ENCODE data around the gene ALG5.

ALG5 gene

DNA sequence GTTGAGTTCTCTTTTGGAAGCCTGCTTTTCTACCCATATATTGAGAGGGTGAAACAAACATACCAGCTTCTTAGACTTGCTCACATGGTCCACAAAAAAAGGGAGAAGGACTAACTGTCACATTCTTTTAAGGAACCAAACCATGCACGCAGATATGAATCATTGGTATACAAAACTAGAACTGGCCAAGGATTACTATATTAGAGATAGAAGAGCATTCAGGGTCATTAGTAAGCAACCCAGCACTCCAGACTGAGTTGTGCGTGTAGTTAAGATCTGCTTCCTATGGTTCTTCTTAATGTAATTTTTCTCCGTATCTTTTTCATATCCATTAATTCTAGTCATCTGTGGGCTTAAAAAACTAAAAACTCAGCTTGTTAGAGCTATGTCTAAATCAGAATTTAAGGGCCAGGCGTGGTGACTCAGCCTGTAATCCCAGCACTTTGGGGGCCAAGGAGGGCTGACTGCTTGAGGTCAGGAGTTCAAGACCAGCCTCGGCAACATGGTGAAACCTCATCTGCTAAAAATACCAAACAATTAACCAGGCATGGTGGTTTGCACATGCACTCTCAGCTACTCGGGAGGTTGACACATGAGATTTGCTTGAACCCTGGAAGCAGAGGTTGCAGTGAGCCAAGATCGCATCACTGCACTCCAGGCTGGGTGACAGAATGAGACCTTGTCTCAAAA, 19.6 kb downstream of the ALG5 start:
- no peak for DNase-seq (ENCODE audit: low spot score)

DNA sequence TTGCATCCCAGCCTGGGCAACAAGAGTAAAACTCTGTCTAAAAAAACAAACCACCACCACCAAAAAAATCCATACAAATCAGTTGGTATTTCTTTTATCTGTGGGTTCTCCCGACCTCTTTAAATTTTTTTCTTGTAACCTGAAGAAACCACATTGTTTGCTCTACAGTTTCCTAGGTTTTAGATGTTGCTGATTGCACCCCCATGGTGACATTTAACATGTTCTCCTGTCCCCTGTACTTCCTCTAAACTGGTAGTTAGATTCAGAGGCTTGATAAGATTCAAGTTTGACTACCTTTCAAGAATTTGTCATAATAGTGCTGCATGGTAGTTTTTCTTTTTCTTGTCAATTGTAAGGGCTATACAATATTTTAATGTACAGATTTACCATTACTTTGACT, 24.0 kb downstream of the ALG5 start:
- DNase-seq (ENCODE audit: low spot score), result no peak

DNA sequence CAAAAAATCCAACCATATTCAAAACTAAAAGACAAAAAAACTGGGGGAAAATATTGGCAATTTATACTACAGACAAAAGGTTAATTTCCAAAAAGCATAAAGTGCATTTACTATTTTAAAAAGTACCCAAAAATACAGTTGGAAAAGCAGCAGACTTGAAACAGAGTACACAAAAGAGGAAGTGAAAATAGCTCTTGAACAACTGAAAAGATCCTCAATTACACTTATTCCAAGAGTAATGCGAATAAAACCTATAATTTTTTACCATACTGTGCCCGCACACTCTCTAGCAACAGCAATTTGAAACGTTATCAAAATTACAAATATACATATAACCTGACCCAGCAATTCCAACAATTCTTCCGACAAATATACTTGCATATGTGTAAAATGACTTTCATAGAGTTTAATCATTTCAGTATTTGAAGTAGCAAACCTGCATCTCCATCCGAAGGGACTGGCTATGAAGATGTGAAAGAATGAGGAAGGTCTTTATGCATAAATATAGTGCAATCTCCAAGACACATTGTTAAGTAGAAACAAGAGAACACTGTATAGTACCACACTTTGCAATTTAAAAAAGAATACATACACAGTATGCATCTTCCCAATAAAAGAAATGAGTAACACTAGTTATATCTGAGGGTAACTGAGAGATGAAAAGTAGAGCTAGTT, 25.4 kb downstream of the ALG5 start:
- no peak for DNase-seq (ENCODE audit: low spot score)

DNA sequence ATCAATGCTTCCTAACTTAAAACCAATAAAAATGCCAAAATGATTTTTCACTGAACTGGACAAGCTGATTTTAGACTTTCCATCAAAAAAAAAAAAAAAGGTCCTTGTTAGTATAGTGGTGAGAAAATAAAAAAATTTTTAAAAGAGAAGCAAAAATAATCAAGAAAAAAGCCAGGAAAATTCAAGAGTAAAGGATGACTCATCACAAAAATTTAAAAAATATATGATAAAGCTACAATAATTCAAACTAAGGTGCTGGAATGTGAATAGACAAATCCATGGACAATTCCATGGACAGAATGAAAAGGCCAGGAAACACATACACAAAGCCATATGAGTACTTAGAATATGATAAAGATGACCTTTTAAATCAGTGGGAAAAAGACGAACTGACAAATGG, 26.1 kb downstream of the ALG5 start:
- DNase-seq (ENCODE audit: low spot score), result no peak

DNA sequence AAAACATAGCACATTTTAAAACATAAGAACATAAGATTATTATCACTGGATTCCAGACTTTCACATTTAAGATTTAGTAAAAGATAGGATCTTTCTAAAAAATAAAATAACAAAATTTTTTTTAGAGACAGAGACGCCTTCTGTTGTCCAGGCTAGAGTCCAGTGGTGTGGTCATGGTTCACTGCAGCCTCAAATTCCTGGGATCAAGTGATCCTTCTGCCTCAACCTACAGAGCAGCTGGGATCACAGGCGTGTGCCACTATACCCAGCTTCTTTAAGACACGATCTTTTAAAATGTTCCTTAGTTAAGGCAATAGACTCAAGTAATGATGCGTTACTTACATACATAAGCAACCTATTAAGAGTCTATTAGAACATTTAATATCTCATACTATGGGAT, 32.7 kb downstream of the ALG5 start:
- no peak for DNase-seq (ENCODE audit: low spot score)

DNA sequence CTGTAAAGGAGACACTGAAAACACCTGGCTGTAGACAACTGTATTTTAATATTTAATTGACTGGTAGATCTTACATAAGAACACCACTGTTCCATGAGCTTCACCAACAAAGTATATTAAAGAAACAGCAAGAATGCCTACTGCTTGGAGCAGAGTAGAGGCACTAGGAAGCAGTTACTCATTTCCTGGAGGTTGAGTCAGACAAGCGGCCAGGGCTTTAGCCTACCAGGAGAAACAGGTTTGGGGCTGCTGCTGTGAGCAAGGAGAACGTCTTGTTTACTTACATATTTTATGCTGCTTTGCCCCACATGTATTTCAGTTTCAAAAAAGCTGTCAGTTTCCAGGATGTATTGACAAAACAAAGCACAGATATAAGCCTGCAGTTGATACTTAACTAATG, 33.4 kb downstream of the ALG5 start:
- no peak for DNase-seq (ENCODE audit: low spot score)

DNA sequence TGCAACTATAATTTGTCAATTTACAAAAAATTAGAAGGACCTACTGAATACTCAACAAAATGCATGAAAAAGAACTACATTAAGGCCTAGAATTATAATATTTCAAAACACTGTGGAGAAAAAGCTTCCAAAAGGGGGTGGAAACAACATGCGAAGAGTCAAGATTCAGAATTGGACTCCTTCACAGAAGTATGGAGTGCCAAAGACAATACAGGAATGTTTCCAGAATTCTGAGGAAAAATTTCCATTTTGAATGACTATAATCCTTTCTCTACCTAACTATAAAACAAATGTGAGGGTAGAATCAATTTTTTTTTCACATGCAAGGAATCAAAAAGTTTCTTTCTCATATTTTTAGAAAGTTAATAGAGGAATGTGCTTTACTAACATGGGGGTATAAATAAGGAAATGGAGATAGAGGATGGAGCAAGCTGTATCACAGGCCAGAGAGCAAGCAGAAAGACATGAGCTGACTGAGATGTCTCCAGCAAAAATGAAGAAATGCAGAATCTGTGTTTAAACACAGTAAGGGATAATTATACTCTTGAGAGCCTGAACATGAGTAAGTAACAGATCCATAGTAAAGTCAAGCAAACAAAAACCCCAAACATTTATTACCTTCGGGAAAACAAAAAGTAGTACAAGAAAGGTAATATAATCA, 39.6 kb downstream of the ALG5 start:
- no peak for DNase-seq (ENCODE audit: low spot score)

DNA sequence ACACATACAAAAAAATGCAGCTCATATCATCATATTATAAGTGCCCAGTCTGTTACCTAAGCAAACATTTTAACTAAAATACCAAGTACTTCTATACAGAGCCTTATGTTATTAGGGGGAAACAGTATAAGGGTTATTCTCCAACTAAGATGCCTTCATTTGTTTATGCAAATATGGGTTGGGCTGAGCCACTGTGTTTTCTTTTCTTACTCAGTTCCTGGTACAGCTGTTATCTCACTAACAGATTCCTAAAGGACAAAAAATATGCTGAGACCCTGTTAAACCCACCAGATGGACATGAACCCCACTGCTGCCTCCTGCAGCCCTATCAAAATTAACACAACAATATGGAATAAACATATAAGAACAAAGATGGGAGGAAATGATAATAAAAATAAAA, 44.6 kb downstream of the ALG5 start:
- no peak for DNase-seq (ENCODE audit: low spot score)

DNA sequence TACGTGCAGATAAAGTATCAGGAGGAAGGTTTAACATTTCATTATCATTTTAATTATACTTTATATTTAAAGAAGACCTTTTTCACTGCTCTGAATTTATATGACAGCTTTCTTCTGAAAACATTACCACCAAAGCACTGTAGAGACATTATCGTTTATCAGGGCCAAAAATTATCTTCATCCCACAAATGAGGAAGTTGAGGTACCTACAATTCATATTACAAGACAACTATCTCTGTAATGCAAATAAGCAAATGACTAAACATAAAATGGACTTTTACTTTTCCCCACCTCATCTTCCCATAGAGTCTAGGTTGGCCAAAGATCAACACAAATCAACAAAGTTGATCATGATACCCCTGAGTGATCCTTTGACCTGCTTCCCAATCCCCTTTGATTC, 48.2 kb downstream of the ALG5 start:
- no peak for DNase-seq (ENCODE audit: low spot score)

DNA sequence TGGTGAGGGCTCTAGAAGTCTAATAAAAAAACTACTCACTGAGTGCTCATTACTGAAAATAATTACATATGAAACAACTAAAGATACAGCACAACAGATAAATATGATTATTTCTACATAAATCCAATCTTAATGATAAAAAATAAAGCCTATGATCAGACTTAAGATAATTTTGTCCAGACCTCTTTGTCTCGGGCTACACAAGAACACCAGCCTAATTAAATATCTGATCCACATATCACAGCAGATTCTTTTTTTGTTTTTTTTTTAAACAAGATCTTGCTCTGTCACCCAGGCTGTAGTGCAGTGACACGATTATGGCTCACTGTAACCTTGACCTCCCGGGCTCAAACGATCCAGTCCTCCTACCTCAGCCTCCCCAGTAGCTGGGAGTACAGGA, 48.8 kb downstream of the ALG5 start:
- no peak for DNase-seq (ENCODE audit: low spot score)

DNA sequence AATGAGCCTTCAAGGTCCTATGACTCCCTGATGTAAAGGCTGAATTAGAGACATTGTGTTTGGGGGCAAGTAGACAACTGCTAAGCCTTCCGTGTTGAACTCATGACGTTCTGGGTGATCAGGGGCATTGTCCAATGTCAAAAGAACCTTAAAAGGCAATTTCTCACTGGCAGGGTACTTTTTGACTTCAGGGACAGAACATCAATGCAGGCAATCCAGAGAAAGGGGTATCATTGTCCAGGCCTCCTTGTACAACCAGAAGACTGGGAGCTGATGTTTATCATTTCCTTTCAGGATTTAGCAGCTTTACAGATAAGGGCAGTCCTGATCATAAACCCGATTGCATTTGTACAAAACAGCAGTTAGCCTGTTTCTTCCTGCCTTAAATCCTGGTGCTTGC, 54.1 kb downstream of the ALG5 start:
- no peak for DNase-seq (ENCODE audit: low spot score)

DNA sequence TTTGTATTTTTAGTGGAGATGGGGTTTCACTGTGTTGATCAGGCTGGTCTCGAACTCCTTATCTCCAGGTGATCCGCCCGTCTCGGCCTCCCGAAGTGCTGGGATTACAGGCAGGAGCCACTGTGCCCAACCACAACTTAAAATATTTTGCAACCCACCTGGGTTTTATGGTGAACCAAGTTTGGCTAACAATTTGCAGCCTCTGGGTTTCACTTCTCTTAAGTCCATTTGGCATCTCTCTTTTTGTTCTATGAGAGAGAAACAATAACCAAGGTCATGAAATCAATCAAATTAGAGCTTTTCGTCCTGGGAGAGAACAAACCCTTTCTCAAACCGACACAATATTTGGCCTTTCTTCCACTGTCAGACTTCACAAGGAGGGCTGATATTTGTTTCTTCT, 73.5 kb downstream of the ALG5 start:
- no peak for DNase-seq (ENCODE audit: low spot score)

DNA sequence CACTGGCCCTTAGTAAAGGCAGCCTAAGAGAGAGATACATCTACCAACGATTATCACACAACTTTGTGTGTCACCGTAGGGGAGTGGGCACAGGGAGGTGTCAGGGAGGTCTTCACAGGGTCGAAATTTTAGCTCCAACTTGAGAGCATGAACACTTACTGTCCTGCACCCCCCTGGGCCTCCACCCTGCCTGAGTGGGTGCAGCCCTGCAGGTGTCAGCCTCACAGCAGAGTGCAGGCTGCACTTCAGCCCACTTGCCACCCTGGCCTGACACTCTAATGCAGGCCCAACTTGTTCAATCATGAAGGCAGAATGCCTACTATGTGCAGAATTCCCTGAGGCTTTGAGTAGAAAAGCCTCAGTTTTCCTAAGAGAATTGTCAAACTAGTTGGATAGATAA, 75.1 kb downstream of the ALG5 start:
- no peak for DNase-seq (ENCODE audit: low spot score)

DNA sequence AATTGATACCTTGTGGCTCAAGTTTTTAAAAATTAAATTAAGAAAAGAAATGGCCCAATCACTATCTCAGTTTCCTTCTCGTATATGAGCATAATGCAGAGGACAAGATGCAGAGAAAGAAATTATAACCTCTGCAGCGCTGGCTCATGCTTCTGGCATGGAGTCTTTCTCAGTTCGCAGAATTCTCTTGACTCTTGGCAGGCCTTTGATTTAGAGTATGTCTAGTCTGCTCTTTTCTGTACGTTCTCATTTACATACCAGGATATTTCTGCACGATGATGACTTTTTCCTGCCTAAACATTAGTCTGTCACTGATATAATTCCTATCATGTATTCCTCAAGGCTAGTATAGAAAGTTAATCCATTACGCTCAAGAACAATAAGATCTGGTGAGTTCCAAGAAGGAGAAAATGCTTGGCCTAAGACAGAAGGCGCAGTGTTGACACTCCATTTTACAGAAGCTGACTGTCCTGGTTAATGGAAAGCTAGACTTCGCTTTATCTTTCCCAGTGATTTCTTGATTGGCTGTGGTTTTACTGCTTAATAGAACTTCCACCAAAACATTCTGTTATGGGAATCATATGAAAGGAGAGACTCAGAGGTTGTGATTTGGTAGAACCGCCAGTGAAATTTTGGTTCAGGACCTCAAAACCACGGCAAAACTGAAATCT, 77.4 kb downstream of the ALG5 start:
- DNase-seq (ENCODE audit: low spot score), result no peak

DNA sequence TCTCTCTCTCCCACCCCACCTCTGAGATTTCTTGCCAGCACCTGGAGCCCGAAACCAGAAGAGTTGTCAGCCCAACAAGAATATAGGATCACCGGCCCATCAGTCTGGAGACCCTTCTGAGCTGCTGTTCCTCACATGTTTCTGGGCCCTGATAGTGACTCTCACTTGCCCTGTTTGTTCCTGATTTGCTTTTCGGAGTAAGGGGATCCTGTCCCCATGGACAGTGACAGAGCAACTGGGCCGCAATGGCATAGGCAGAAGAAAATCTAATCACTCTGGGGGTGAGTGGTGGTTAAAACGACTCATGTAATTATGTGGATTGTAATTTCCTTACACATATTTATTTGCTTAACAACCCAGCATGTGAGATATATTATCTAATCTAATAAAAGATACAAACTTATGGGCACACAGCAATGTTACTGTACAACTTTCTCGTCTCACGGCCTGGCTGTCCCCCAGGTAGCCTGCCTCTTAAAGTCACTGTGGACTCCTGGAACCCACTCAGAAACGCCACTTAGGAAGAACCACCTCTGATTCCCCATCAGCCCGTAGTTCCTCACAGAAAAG, 78.4 kb downstream of the ALG5 start:
- no peak for DNase-seq (ENCODE audit: low spot score)

DNA sequence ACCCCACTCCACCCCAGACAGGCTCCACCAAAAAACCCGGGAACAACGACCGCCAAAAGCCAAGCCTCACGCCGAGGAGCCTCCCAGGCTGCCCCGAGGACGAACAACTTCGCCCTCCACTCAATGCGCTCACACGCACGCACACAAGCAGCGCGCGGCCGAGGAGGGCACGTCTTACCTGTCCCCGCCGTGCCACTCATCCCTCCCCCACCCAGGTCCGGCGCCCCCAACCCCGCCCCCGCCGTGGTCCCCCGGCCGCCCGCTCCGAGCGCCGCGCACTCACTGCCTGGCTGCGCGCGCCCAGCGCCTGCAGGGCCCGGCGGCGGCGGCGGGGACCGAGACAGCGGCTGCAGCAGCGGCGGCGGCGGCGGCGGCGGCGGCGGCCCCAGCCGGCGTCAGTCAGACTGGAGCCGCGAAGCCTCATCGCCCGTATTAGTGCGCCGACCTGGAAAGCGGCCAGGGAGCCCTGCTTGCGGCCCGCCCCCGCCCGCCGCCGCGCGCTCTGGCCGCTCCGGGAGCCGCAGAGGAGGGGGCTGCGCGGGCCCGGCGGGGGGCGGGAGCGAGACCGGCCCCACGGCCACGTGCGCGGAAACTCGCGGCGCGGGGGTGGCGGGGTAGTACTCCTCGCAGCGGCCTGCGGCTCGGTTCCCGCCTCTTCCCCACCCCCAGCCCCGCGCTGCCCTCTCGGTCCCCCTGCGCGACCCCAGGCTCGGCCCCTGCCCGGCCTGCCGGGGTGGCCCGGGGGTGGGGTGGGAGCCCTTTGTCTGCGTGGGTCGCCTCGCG, 79.1 kb downstream of the ALG5 start, which contains the start of gene SMAD9:
TSS of gene SMAD9 (minus strand) at position 406 of the 783 bp plus-strand sequence. CDS start 40,549 bp downstream, outside the sequence.
- no peak for DNase-seq (ENCODE audit: low spot score)

DNA sequence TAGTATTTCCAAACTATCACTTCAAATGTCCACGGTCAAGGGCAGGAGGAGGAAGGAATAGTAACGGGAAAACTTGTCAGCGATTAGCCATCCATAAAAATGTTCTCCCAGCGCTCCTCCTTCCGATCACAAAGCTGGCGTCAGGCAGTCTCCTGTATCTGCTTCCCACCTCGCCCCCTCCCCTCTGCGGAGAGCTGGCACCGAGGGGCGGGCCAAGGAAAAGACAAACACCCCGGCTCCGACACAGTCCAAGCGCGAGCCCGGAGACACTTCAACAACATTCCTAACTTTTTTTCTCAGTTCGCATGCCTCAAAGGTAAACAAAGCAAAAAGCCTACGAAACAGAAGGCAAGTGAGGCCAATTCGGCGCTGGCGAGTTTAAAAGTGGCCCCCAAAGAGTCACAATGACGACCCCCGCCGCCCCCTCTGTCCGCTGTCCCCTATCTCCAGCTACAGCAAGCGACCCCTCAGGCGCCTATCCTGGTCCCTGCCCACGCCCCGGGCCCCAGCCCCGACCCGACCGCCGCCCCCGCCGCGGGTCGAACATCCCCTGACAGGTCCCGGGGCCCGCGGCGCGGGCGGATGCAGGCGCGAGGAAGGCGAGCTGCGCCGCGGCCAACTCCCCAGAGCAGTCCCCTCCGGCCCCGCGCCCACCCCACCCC, 79.8 kb downstream of the ALG5 start:
- no peak for DNase-seq (ENCODE audit: low spot score)

DNA sequence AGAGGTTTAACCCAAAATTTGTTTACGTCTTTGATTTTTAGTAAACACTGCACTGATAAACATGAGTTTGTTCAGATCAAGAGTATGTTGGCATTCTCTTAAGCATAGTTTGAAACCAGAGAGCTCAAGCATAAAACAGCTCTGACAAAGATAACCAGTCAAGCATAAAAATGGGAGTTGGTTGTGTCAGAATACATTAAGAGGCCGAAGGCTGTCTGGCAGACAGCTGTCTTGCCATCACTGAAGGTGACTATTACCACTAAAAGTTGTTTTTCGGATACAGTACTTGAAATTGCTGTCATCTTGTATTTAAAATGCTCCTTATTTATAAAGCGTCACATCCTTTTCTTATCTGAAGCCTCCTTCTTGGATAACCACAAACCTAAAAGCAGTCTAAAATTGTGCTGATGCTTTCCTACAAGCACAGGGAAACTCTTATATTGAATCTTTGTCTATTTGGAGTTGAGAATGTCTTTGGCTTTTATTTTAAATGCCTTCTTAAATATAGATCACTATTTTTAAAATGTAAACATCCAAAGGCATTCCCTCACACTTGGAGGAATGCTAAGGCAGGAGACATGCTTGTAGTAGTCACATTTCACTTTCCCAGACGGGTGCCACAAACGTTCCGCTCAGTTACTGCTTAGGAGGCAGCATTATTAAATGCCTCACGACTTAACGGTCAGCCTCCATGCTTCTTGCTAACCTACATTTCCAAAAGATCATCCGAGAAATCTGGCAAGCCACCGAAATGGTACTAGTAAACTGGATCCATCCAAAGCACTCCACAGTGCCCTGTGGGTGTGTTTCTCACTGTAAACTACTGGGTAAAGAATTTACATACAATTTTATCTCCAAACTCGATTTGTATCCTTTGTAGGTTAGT, 80.7 kb downstream of the ALG5 start:
- DNase-seq (ENCODE audit: low spot score), result no peak

DNA sequence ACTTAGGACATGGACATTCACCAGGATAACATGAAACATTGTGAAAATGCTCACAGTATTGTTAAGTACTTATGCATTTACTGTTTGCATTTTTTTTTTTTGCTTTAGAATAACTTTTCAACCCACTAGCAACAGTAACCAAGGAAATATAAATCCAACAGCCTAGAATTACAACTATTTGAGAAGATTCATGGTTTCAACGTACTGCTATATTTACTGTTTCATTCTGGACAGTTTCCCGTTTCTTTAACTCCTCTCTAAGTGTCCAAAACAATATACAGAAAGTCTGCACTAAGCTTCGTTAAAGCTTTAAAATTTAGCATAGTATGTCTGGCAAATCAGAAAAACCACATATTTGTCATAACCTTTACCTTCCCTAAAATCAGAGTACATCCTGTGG, 81.8 kb downstream of the ALG5 start:
- no peak for DNase-seq (ENCODE audit: low spot score)
